Measurements from ENCODE around the gene ALG5. TPM values are rescaled to one million over a fixed set of nuclear protein-coding genes. Genes with fewer than 3 reads are reported as not detected.

The ALG5 gene
- total RNA-seq, 1 experiment from 2014 or later: 32.2 TPM

DNA sequence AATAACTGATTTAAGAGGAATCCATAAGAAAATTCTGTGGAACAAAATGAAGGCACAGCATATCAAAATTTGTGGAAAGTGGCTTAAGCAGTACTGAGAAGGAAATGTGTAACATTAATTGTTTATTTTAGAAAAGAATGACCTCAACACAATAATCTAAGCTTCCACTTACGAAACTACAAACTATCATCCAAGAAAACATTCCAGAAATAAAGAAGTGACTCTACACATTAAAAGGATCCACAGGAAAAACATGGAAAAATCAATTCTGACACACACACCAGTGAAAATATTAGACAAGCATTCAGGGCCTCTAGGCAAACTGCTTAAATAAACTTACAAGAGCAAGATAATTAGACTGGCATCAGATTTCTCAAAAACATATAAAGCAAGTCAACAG, 15.5 kb upstream of the ALG5 start:
- Histone ChIP-seq H3K4me1 (ENCODE audit: control insufficient read depth in 1 of 2, insufficient read depth in 2 of 2, low read length in 2 of 2) (no peaks in the 10 kb centered on the region), H3K9me3 (ENCODE audit: control insufficient read depth in 1 of 2, insufficient read depth in 1 of 2, low read depth in 1 of 2, low read length in 2 of 2) (no peaks in the 10 kb centered on the region), H2AFZ (ENCODE audit: low read depth, low read length, poor library complexity, severe bottlenecking) (no peak overlapping the region), H4K20me1 (ENCODE audit: insufficient read depth) (no peaks in the 10 kb centered on the region; the same call in 1 of the 2 replicates), H3K9me2 (ENCODE audit: insufficient read depth) (no peaks in the 10 kb centered on the region), H3K36me3 (ENCODE audit: control insufficient read depth in 1 of 2, insufficient read depth in 2 of 2, low read length in 2 of 2) (peaks cover 29 to 35% of the 10 kb centered on the region in 2 experiments), H3K27me3 (ENCODE audit: insufficient read depth, low read length) (no peaks in the 10 kb centered on the region), H3K4me2 (ENCODE audit: low read length) (no peak overlapping the region), H3K9ac (ENCODE audit: low read length) (no peak overlapping the region), H3K4me3 (replicated peaks in 1 of 2; ENCODE audit: low read depth in 1 of 2, low read length in 2 of 2) (no peak overlapping the region), H3K27ac (ENCODE audit: low read depth, low read length) (no peak overlapping the region), H3K79me2 (ENCODE audit: insufficient read depth, low read length) (no peaks in the 10 kb centered on the region; the same call in 1 of the 2 replicates)
- ChIA-PET POLR2A (no interaction called here), CTCF (no interaction called here), RAD21 (ENCODE audit: low non-redundant PET in 1 of 2, low total read pairs in 2 of 2, uncharacterized antibody in 2 of 2, unreplicated experiment in 2 of 2) (no interaction called here)
- intact Hi-C loops (cut with micrococcal nuclease): loop anchor here (5.0 kb wide), 1 partner anchor 33 kb away; no protein-coding TSS in a partner anchor
- TF ChIP-seq CBX3 (IDR thresholded peaks at IDR 0.05; ENCODE audit: low read depth) (no peak), YY1 (IDR thresholded peaks at IDR 0.05; ENCODE audit: extremely low read depth, insufficient replicate concordance, low read depth, low read length) (no peak), EZH2 (IDR thresholded peaks at IDR 0.05) (no peak)
- TF ChIP-seq, protein P1, sequence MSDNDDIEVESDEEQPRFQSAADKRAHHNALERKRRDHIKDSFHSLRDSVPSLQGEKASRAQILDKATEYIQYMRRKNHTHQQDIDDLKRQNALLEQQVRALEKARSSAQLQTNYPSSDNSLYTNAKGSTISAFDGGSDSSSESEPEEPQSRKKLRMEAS (IDR thresholded peaks at IDR 0.05): no peak
- TF ChIP-seq, protein P2, sequence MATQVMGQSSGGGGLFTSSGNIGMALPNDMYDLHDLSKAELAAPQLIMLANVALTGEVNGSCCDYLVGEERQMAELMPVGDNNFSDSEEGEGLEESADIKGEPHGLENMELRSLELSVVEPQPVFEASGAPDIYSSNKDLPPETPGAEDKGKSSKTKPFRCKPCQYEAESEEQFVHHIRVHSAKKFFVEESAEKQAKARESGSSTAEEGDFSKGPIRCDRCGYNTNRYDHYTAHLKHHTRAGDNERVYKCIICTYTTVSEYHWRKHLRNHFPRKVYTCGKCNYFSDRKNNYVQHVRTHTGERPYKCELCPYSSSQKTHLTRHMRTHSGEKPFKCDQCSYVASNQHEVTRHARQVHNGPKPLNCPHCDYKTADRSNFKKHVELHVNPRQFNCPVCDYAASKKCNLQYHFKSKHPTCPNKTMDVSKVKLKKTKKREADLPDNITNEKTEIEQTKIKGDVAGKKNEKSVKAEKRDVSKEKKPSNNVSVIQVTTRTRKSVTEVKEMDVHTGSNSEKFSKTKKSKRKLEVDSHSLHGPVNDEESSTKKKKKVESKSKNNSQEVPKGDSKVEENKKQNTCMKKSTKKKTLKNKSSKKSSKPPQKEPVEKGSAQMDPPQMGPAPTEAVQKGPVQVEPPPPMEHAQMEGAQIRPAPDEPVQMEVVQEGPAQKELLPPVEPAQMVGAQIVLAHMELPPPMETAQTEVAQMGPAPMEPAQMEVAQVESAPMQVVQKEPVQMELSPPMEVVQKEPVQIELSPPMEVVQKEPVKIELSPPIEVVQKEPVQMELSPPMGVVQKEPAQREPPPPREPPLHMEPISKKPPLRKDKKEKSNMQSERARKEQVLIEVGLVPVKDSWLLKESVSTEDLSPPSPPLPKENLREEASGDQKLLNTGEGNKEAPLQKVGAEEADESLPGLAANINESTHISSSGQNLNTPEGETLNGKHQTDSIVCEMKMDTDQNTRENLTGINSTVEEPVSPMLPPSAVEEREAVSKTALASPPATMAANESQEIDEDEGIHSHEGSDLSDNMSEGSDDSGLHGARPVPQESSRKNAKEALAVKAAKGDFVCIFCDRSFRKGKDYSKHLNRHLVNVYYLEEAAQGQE (IDR thresholded peaks at IDR 0.05; ENCODE audit: low read depth): no peak
- DNase-seq (ENCODE audit: low read depth, low spot score) (no peak), ATAC-seq (no peak)
- BruUV-seq (replicated peaks): no TSS peak

DNA sequence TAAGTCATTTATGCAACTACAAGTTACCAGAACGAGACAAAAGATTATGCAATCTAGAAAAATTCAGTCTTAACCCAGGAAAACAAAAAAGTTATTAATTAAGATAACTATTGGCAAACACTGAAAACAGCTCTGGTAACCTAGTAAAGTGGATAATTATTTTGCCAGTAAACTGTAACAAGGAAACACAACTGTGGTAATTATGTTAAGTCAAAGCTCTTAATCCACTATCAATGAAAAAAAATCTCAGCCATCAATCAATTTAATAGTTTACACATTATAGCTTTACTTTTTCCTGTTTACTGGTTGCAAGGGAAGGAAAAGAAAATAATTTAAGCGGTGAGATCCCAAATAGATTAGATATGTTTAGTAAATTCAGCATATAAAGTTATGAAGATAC, 12.6 kb upstream of the ALG5 start:
- no TSS peak for BruUV-seq (replicated peaks)
- Histone ChIP-seq H3K4me3 (replicated peaks in 1 of 2; ENCODE audit: low read depth in 1 of 2, low read length in 2 of 2) (no peak overlapping the region), H4K20me1 (ENCODE audit: insufficient read depth) (no peaks in the 10 kb centered on the region), H3K27ac (ENCODE audit: low read depth, low read length) (no peak overlapping the region), H3K9me3 (ENCODE audit: control insufficient read depth in 1 of 2, insufficient read depth in 1 of 2, low read depth in 1 of 2, low read length in 2 of 2) (no peaks in the 10 kb centered on the region), H3K79me2 (ENCODE audit: insufficient read depth, low read length) (peaks cover 7% of the 10 kb centered on the region), H3K9ac (ENCODE audit: low read length) (no peak overlapping the region), H2AFZ (ENCODE audit: low read depth, low read length, poor library complexity, severe bottlenecking) (no peak overlapping the region), H3K27me3 (ENCODE audit: insufficient read depth, low read length) (no peaks in the 10 kb centered on the region), H3K9me2 (ENCODE audit: insufficient read depth) (no peaks in the 10 kb centered on the region), H3K36me3 (ENCODE audit: control insufficient read depth in 1 of 2, insufficient read depth in 2 of 2, low read length in 2 of 2) (peaks cover 41 to 50% of the 10 kb centered on the region in 2 experiments), H3K4me1 (ENCODE audit: control insufficient read depth in 1 of 2, insufficient read depth in 2 of 2, low read length in 2 of 2) (no peaks in the 10 kb centered on the region), H3K4me2 (ENCODE audit: low read length) (no peak overlapping the region)
- ChIA-PET CTCF (no interaction called here), RAD21 (ENCODE audit: low non-redundant PET in 1 of 2, low total read pairs in 2 of 2, uncharacterized antibody in 2 of 2, unreplicated experiment in 2 of 2) (no interaction called here), POLR2A (interaction anchor here (0.8 kb wide), 1 partner anchor 12 kb away, joined by 3 read pairs; no protein-coding TSS in a partner anchor)
- TF ChIP-seq CBX3 (IDR thresholded peaks at IDR 0.05; ENCODE audit: low read depth): no peak
- ATAC-seq (no peak), DNase-seq (ENCODE audit: low read depth, low spot score) (no peak)
- intact Hi-C loops (cut with micrococcal nuclease): loop anchor here (5.0 kb wide), 1 partner anchor 36 kb away; no protein-coding TSS in a partner anchor
